ENCODE results near the gene ZNF280A.
"Not testable (repeated sequence)": the region's sequence is repeated elsewhere in the genome, so short reads cannot be mapped to it uniquely, and the experiment has no call there.

The ZNF280A gene

GRCh38 chr22:22532547-22533071 is 12.5 kb upstream of the ZNF280A start:
- not testable (repeated sequence) for H3K27ac Mint-ChIP-seq; H3K9me3 Mint-ChIP-seq; H3K4me3 Mint-ChIP-seq; H3K36me3 Mint-ChIP-seq (ENCODE audit: low read depth); H3K4me1 Mint-ChIP-seq (ENCODE audit: low read depth); DNase-seq; H3K27me3 Mint-ChIP-seq

DNA sequence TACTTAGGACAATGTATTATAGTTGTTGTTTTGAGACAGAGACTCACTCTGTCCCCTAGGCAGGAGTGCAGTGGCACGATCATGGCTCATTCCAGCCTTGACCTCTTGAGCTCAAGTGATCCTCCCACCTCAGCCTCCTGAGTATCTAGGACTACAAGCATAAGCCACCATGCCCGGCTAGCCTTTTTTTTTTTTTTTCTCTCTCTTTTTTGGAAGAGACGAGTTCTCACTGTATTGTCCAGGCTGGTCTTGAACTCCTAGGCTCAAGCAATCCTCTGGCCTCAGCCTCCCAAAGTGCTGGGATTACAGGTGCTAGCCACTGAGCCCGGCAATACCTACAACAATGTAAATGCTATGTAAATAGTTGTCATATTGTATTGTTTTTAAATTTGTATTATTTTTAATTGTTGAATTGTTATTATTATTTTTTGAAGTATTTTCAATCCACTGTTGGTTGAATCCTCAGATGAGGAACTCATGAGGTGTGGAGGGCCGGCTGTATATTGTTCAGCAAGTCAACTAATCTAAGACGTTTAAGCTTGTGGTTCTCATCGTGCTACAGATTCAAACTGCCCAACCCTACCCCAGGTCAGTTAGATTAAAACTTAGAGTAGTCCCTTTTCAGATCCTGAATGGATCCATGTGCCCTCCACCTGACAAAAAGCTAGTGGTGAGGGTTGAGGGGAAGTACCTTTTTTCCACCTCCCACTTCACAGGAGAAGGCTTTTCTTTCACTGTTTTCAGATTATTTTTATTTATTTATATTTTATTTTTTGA is 11.9 kb upstream of the ZNF280A start:
- Mint-ChIP-seq H3K36me3 (ENCODE audit: low read depth) (no peaks in the 10 kb centered on the region), H3K4me1 (ENCODE audit: low read depth) (peaks cover 1% of the 10 kb centered on the region), H3K27me3 (peaks cover 9% of the 10 kb centered on the region), H3K27ac (no peak overlapping the region), H3K9me3 (no peaks in the 10 kb centered on the region), H3K4me3 (no peak overlapping the region)
- DNase-seq: no peak

DNA sequence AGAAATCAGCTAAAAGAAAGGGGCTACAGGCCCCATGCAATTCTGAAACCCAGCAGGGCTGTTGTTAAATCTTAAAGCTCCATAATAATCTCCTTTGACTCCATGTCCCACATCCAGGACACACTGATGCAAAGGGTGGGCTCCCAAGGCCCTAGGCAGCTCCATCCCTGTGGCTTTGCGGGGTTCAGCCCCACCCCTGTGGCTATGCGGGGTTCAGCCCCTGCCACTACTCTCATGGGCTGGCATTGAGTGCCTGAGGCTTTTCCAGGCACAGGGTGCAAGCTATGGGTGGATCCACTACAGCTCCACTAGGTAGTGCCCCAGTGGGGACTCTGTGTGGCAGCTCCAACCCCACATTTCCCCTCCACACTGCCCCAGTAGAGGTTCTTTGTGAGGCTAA is 8.7 kb upstream of the ZNF280A start:
- Mint-ChIP-seq H3K27me3 (peaks cover 12% of the 10 kb centered on the region), H3K9me3 (no peaks in the 10 kb centered on the region), H3K27ac (no peak overlapping the region), H3K4me3 (no peak overlapping the region), H3K4me1 (ENCODE audit: low read depth) (peaks cover 1% of the 10 kb centered on the region), H3K36me3 (ENCODE audit: low read depth) (no peaks in the 10 kb centered on the region)
- DNase-seq: no peak

GRCh38 chr22:22527312-22527711 is 7.2 kb upstream of the ZNF280A start:
- Mint-ChIP-seq H3K27me3 (peaks cover 17% of the 10 kb centered on the region), H3K4me3 (no peak overlapping the region), H3K36me3 (ENCODE audit: low read depth) (no peaks in the 10 kb centered on the region), H3K9me3 (no peaks in the 10 kb centered on the region), H3K27ac (no peak overlapping the region), H3K4me1 (ENCODE audit: low read depth) (peaks cover 1% of the 10 kb centered on the region)
- DNase-seq: no peak

DNA sequence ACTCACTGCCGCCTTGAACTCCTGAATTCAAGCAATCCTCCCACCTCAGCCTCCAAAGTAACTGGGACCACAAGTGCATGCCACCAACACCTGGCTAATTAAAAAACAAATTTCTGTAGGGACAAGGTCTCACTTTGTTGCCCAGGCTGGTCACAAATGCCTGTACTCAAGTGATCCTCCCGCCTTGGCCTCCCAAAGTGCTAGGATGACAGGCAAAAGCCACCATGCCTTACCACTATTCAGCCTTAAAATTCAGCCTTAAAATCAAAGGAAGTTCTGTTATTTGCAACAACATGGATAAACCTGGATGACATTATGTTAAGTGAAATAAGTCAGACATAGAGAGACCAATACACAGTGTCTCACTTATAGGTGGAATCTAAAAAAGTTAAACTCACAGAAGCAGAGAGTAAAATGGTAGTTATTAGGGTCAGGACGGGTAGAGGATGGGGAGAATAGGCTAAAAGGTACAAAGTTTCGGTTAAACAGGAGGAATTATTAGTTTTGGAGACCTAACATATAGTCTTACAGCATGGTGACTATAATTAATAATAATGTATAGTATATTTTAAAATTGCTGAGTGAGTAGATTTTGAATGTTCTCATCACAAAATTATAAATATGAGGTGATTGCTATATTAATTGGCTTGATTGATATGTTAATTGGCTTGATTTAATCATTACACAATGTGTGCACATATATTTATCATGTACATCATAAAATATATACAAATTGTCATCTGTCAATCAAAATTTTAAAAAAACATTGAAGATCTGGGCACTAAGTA is 6.2 kb upstream of the ZNF280A start:
- Mint-ChIP-seq H3K4me1 (ENCODE audit: low read depth) (peaks cover 1% of the 10 kb centered on the region), H3K27me3 (peaks cover 17% of the 10 kb centered on the region), H3K27ac (no peak overlapping the region), H3K9me3 (no peaks in the 10 kb centered on the region), H3K36me3 (ENCODE audit: low read depth) (no peaks in the 10 kb centered on the region), H3K4me3 (no peak overlapping the region)
- DNase-seq: no peak

DNA sequence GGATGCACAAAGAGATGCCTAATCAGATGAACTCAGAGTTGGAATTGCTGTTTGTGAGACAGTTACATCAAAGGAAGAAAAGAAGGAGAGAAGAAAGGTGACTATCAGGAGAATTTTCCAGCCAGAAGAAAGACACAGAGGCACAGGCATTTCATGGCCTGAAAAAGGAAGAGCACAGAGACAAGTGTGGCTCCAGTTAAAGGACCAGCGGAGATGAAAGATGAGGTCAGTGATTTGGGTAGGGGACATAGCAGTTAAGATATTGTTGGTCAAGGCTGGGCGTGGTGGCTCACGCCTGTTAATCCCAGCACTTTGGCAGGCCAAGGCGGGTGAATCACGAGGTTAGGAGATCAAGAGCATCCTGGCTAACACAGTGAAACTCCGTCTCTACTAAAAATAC is 3.4 kb upstream of the ZNF280A start:
- H3K36me3 Mint-ChIP-seq (ENCODE audit: low read depth): no peaks in the 10 kb centered on the region
- peaks cover 15% of the 10 kb centered on the region for H3K27me3 Mint-ChIP-seq
- peaks cover 1% of the 10 kb centered on the region for H3K4me1 Mint-ChIP-seq (ENCODE audit: low read depth)
- DNase-seq: no peak
- H3K27ac Mint-ChIP-seq: no peak overlapping the region
- no peaks in the 10 kb centered on the region for H3K9me3 Mint-ChIP-seq
- no peak overlapping the region for H3K4me3 Mint-ChIP-seq

- no peak for DNase-seq
- no peaks in the 10 kb centered on the region for H3K4me1 Mint-ChIP-seq (ENCODE audit: low read depth)
- H3K4me3 Mint-ChIP-seq: no peak overlapping the region
- no peaks in the 10 kb centered on the region for H3K36me3 Mint-ChIP-seq (ENCODE audit: low read depth)
- H3K27me3 Mint-ChIP-seq: peaks cover 16% of the 10 kb centered on the region
- H3K27ac Mint-ChIP-seq: no peak overlapping the region
- H3K9me3 Mint-ChIP-seq: no peaks in the 10 kb centered on the region
These were observed 1.6 kb upstream of the ZNF280A start for GRCh38 chr22:22521631-22522030.

GRCh38 chr22:22520667-22521602 is 865 bp upstream of the ZNF280A start:
- no peaks in the 10 kb centered on the region for H3K36me3 Mint-ChIP-seq (ENCODE audit: low read depth)
- H3K9me3 Mint-ChIP-seq: no peaks in the 10 kb centered on the region
- H3K27me3 Mint-ChIP-seq: peaks cover 21% of the 10 kb centered on the region
- DNase-seq: no peak
- H3K4me3 Mint-ChIP-seq: no peak overlapping the region
- no peak overlapping the region for H3K27ac Mint-ChIP-seq
- no peaks in the 10 kb centered on the region for H3K4me1 Mint-ChIP-seq (ENCODE audit: low read depth)

GRCh38 chr22:22519591-22519990 is 479 bp downstream of the ZNF280A start:
- H3K27me3 Mint-ChIP-seq: peaks cover 31% of the 10 kb centered on the region
- no peaks in the 10 kb centered on the region for H3K4me1 Mint-ChIP-seq (ENCODE audit: low read depth)
- H3K9me3 Mint-ChIP-seq: no peaks in the 10 kb centered on the region
- H3K27ac Mint-ChIP-seq: no peak overlapping the region
- no peak overlapping the region for H3K4me3 Mint-ChIP-seq
- DNase-seq: no peak
- H3K36me3 Mint-ChIP-seq (ENCODE audit: low read depth): no peaks in the 10 kb centered on the region

GRCh38 chr22:22516992-22517391 is 3.1 kb downstream of the ZNF280A start:
- H3K36me3 Mint-ChIP-seq (ENCODE audit: low read depth): no peaks in the 10 kb centered on the region
- no peak overlapping the region for H3K4me3 Mint-ChIP-seq
- no peaks in the 10 kb centered on the region for H3K4me1 Mint-ChIP-seq (ENCODE audit: low read depth)
- DNase-seq: no peak
- H3K9me3 Mint-ChIP-seq: no peaks in the 10 kb centered on the region
- no peak overlapping the region for H3K27ac Mint-ChIP-seq
- peaks cover 29% of the 10 kb centered on the region for H3K27me3 Mint-ChIP-seq

DNA sequence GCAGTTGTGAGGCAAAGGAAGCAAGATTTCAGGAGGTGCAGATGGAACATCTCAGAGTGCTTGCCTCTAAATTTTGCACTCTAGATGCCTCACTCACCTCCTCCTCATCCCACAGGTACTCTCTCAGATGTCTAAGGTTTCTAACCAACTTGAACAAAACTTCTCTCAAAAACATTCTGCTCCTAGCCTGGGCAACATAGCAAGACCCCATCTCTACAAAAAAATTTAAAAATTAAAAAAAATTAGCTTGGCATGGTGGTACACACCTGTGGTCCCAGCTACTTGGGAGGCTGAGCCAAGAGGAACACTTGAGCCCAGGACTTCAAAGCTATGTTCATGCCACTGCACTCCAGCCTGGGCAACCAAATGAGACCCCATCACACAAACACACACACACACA is 4.2 kb downstream of the ZNF280A start:
- Mint-ChIP-seq H3K27ac (no peak overlapping the region), H3K36me3 (ENCODE audit: low read depth) (no peaks in the 10 kb centered on the region), H3K4me1 (ENCODE audit: low read depth) (no peaks in the 10 kb centered on the region), H3K4me3 (no peak overlapping the region), H3K27me3 (peaks cover 29% of the 10 kb centered on the region), H3K9me3 (peaks cover 5% of the 10 kb centered on the region)
- no peak for DNase-seq

- not testable (repeated sequence) for H3K27ac Mint-ChIP-seq; DNase-seq; H3K36me3 Mint-ChIP-seq (ENCODE audit: low read depth); H3K4me1 Mint-ChIP-seq (ENCODE audit: low read depth); H3K4me3 Mint-ChIP-seq
- Mint-ChIP-seq H3K9me3 (peaks cover 12% of the 10 kb centered on the region), H3K27me3 (peaks cover 24% of the 10 kb centered on the region)
These were observed 5.6 kb downstream of the ZNF280A start for GRCh38 chr22:22514431-22514830.

DNA sequence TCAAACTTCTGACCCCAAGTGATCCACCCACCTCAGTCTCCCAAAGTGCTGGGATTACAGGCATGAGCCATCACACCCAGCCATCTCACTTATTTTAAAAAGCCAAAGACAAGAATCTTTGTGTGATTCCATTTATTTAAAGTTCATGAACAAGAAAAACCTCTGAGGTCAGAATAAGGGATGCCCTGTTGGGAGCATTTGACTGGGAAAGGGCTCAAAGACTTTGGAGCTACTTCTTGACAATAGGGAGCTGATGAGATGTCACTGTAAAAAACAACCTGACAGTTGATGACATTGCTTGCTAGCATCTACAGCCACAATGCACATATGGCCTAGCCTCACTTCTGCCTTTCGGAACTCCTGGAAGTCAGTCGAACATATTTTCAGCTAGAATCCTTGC is 6.5 kb downstream of the ZNF280A start:
- H3K4me3 Mint-ChIP-seq: no peak overlapping the region
- H3K9me3 Mint-ChIP-seq: peaks cover 15% of the 10 kb centered on the region
- H3K27me3 Mint-ChIP-seq: peaks cover 24% of the 10 kb centered on the region
- H3K36me3 Mint-ChIP-seq (ENCODE audit: low read depth): no peaks in the 10 kb centered on the region
- no peak overlapping the region for H3K27ac Mint-ChIP-seq
- peaks cover 2% of the 10 kb centered on the region for H3K4me1 Mint-ChIP-seq (ENCODE audit: low read depth)
- DNase-seq: no peak

DNA sequence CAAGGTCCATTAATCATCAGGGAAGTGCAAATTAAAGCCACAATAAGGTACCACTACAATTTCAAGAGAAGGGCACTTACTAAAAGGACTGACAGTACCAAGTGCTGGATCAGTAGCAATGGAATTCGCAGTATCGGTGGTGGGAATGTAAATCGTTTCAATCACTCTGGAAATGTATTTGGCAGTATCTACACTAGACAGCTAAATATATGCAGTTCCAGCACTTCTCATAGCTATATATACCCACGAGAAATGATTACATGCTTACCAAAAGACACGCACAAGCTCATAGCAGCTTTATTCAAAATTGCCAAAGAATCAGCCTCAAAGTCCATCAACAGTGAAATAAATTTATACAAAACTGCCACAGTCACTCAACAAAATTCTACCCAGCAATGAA is 7.1 kb downstream of the ZNF280A start:
- no peak for DNase-seq
- H3K36me3 Mint-ChIP-seq (ENCODE audit: low read depth): peaks cover 4% of the 10 kb centered on the region
- peaks cover 15% of the 10 kb centered on the region for H3K9me3 Mint-ChIP-seq
- H3K27me3 Mint-ChIP-seq: peaks cover 24% of the 10 kb centered on the region
- no peak overlapping the region for H3K27ac Mint-ChIP-seq
- H3K4me3 Mint-ChIP-seq: no peak overlapping the region
- peaks cover 3% of the 10 kb centered on the region for H3K4me1 Mint-ChIP-seq (ENCODE audit: low read depth)
